ENCODE data around the gene SF3B2.

GRCh38 chr11:66008468-66009101 is 43.6 kb upstream of the SF3B2 start:
- TF ChIP-seq CTCF (IDR thresholded peaks at IDR 0.05) (no peak), MYC (IDR thresholded peaks at IDR 0.05; ENCODE audit: borderline replicate concordance, low read length) (no peak), POLR2A (IDR thresholded peaks at IDR 0.05; ENCODE audit: low read length) (no peak), E2F6 (IDR thresholded peaks at IDR 0.05; ENCODE audit: borderline replicate concordance, low read depth) (no peak)

Data from A549 (cell line).